Naive thymus-derived CD8-positive, alpha-beta T cell (primary cell): ENCODE measurements around the gene TTC13. TPM values are rescaled to one million over a fixed set of nuclear protein-coding genes. Genes with fewer than 3 reads are reported as not detected.

Source experiments
- ATAC-seq, 2 donors: fragments of 150-1000 bp; cut with Tn5 transposase in 1 of 2; sonication (Bioruptor Pico), chemical (Tn5 transposase) in 1 of 2; 1 replicate in 1 of 2; 2 replicates in 1 of 2; pipeline ENCODE4 v1.10.0; 2021; ENCODE audit warnings: mild to moderate bottlenecking in 2 of 2, moderate library complexity in 2 of 2
- POLR2A ChIA-PET: fragments of 350-600 bp; sonication (Branson Sonifier 250); formaldehyde crosslinking; loops from one replicate; lab custom pipeline; 2021; ENCODE audit warnings: antibody characterized with exemption; lab: Charles Lee
- DNase-seq, 10 donors: peaks; one replicate each; pipeline versions ENCODE4 v3.0.0 to v3.0.0-alpha.2; 2020 to 2022
- H3K27ac Mint-ChIP-seq, 10 donors: one replicate each; pipeline ENCODE4 v1.8.0; 2020 to 2022; ENCODE audit warnings: mild to moderate bottlenecking in 10 of 10, mixed read lengths in 10 of 10, moderate library complexity in 4 of 10, inconsistent platforms in 1 of 10
- H3K27me3 Mint-ChIP-seq, 5 donors: one replicate each; pipeline ENCODE4 v1.8.0; 2021 to 2022; ENCODE audit warnings: mixed read lengths in 5 of 5
- H3K36me3 Mint-ChIP-seq, 3 donors: one replicate each; pipeline ENCODE4 v1.8.0; 2020 to 2022; ENCODE audit warnings: mixed read lengths in 3 of 3, mild to moderate bottlenecking in 2 of 3, inconsistent platforms in 1 of 3
- H3K4me1 Mint-ChIP-seq, 4 donors: one replicate each; pipeline ENCODE4 v1.8.0; 2021 to 2022; ENCODE audit warnings: mixed read lengths in 4 of 4
- H3K4me3 Mint-ChIP-seq, 10 donors: one replicate each; pipeline ENCODE4 v1.8.0; 2020 to 2022; ENCODE audit warnings: mild to moderate bottlenecking in 10 of 10, mixed read lengths in 10 of 10, moderate library complexity in 6 of 10, inconsistent platforms in 1 of 10
- H3K9me3 Mint-ChIP-seq, 9 donors: one replicate each; pipeline ENCODE4 v1.8.0; 2020 to 2022; ENCODE audit warnings: mixed read lengths in 9 of 9, mild to moderate bottlenecking in 3 of 9, inconsistent platforms in 1 of 9, moderate library complexity in 1 of 9
- polyA plus RNA-seq, 3 donors: library from polyadenylated mRNA; unstranded; fragments of 300-500 nt; fragmentation: Illumina TruSeq; gene quantifications; one replicate each; pipeline ENCODE4 v1.2.3, GENCODE V29; 2021
- total RNA-seq, 8 experiments: library from RNA in 2 of 8; stranded (reverse) in 2 of 8; gene quantifications; one replicate each; pipeline ENCODE4 v1.2.3 and lab custom pipeline; 2021 to 2026

TTC13 gene
- total and polyA plus RNA-seq, 5 experiments from 2014 or later = 6.9 to 50.0 (median 10.4) TPM

GRCh38 chr1:230971771-230972170, 6.9 kb downstream of the TTC13 start:
- peaks cover 32 to 75% (median 68%) of the 10 kb centered on the region in 4 donors for H3K4me1 Mint-ChIP-seq
- DNase-seq (no peak), ATAC-seq (no peak)
- peaks cover 2 to 21% (median 4%) of the 10 kb centered on the region in 3 donors for H3K36me3 Mint-ChIP-seq
- POLR2A ChIA-PET = interaction anchor here (0.9 kb wide), 1 partner anchor 13 kb away, joined by 3 read pairs; no protein-coding TSS in a partner anchor
- no peaks in the 10 kb centered on the region for H3K27me3 Mint-ChIP-seq
- no peaks in the 10 kb centered on the region for H3K9me3 Mint-ChIP-seq
- peak overlapping the region in 3 of 10 donors; percentile 35 to 76 (median 62) for H3K4me3 Mint-ChIP-seq
- peak overlapping the region in 8 of 10 donors; percentile 28 to 95 (median 84) for H3K27ac Mint-ChIP-seq

GRCh38 chr1:230970432-230970831, 8.2 kb downstream of the TTC13 start:
- Mint-ChIP-seq H3K4me3 (peak overlapping the region in 1 of 10 donors; percentile 15), H3K27ac (peak overlapping the region in 7 of 10 donors; percentile 0 to 77 (median 72)), H3K36me3 (peaks cover 0 to 10% (median 4%) of the 10 kb centered on the region in 3 donors), H3K9me3 (no peaks in the 10 kb centered on the region), H3K4me1 (peaks cover 25 to 63% (median 57%) of the 10 kb centered on the region in 4 donors), H3K27me3 (no peaks in the 10 kb centered on the region)
- ATAC-seq (no peak), DNase-seq (no peak)
- POLR2A ChIA-PET = no interaction called here

GRCh38 chr1:230966358-230966873, 12.2 kb downstream of the TTC13 start:
- ATAC-seq = no peak
- H3K9me3 Mint-ChIP-seq = no peaks in the 10 kb centered on the region
- no peak for DNase-seq
- H3K36me3 Mint-ChIP-seq = peaks cover 0 to 10% (median 4%) of the 10 kb centered on the region in 3 donors
- H3K4me3 Mint-ChIP-seq = no peak overlapping the region
- H3K4me1 Mint-ChIP-seq = peaks cover 19 to 60% (median 53%) of the 10 kb centered on the region in 4 donors
- H3K27me3 Mint-ChIP-seq = no peaks in the 10 kb centered on the region
- POLR2A ChIA-PET = no interaction called here
- H3K27ac Mint-ChIP-seq = peak overlapping the region in 1 of 10 donors; percentile 23

- Mint-ChIP-seq H3K27ac (no peak overlapping the region), H3K27me3 (no peaks in the 10 kb centered on the region), H3K9me3 (no peaks in the 10 kb centered on the region), H3K36me3 (peaks cover 1 to 16% (median 6%) of the 10 kb centered on the region in 3 donors), H3K4me1 (peaks cover 19 to 62% (median 56%) of the 10 kb centered on the region in 4 donors), H3K4me3 (no peak overlapping the region)
- DNase-seq (no peak), ATAC-seq (no peak)
- POLR2A ChIA-PET = interaction anchor here (0.6 kb wide), 1 partner anchor 13 kb away, joined by 3 read pairs; the partner anchor contains the start of genes ARV1 and TTC13
Observed at GRCh38 chr1:230965535-230965934, 13.1 kb downstream of the TTC13 start.

GRCh38 chr1:230964896-230965295, 13.8 kb downstream of the TTC13 start:
- H3K27ac Mint-ChIP-seq = peak overlapping the region in 1 of 10 donors; percentile 45
- H3K36me3 Mint-ChIP-seq = peaks cover 7 to 18% (median 9%) of the 10 kb centered on the region in 3 donors
- ATAC-seq (no peak), DNase-seq (no peak)
- peaks cover 17 to 58% (median 52%) of the 10 kb centered on the region in 4 donors for H3K4me1 Mint-ChIP-seq
- H3K4me3 Mint-ChIP-seq = no peak overlapping the region
- POLR2A ChIA-PET = no interaction called here
- H3K27me3 Mint-ChIP-seq = no peaks in the 10 kb centered on the region
- no peaks in the 10 kb centered on the region for H3K9me3 Mint-ChIP-seq

GRCh38 chr1:230958370-230958769, 20.3 kb downstream of the TTC13 start:
- DNase-seq = no peak
- Mint-ChIP-seq H3K36me3 (peaks cover 5 to 69% (median 28%) of the 10 kb centered on the region in 3 donors), H3K27ac (no peak overlapping the region), H3K27me3 (no peaks in the 10 kb centered on the region), H3K4me1 (peaks cover 3 to 39% (median 27%) of the 10 kb centered on the region in 4 donors), H3K9me3 (no peaks in the 10 kb centered on the region), H3K4me3 (peak overlapping the region in 1 of 10 donors; percentile 24)
- POLR2A ChIA-PET = interaction anchor here (0.7 to 1.1 kb wide), 2 partner anchors 14 to 340 kb away, joined by 3 to 4 read pairs; no protein-coding TSS in a partner anchor
- ATAC-seq = no peak

- Mint-ChIP-seq H3K27me3 (no peaks in the 10 kb centered on the region), H3K4me1 (peaks cover 3 to 36% (median 21%) of the 10 kb centered on the region in 4 donors), H3K9me3 (no peaks in the 10 kb centered on the region), H3K4me3 (no peak overlapping the region), H3K27ac (peak overlapping the region in 2 of 10 donors; percentile 11 to 18), H3K36me3 (peaks cover 5 to 74% (median 28%) of the 10 kb centered on the region in 3 donors)
- ATAC-seq = no peak
- POLR2A ChIA-PET = no interaction called here
- no peak for DNase-seq
Observed at GRCh38 chr1:230957580-230957989, 21.1 kb downstream of the TTC13 start.

- H3K4me3 Mint-ChIP-seq = no peak overlapping the region
- DNase-seq (no peak), ATAC-seq (no peak)
- H3K36me3 Mint-ChIP-seq = peaks cover 10 to 80% (median 13%) of the 10 kb centered on the region in 3 donors
- peaks cover 4 to 17% (median 7%) of the 10 kb centered on the region in 4 donors for H3K4me1 Mint-ChIP-seq
- POLR2A ChIA-PET = interaction anchor here (1.6 kb wide), 1 partner anchor 28 kb away, joined by 4 read pairs; no protein-coding TSS in a partner anchor
- H3K27ac Mint-ChIP-seq = no peak overlapping the region
- H3K9me3 Mint-ChIP-seq = no peaks in the 10 kb centered on the region
- no peaks in the 10 kb centered on the region for H3K27me3 Mint-ChIP-seq
Observed at GRCh38 chr1:230950404-230950803, 28.3 kb downstream of the TTC13 start.

GRCh38 chr1:230948903-230949302, 29.8 kb downstream of the TTC13 start:
- peak overlapping the region in 1 of 10 donors; percentile 4 for H3K27ac Mint-ChIP-seq
- peaks cover 4 to 17% (median 7%) of the 10 kb centered on the region in 4 donors for H3K4me1 Mint-ChIP-seq
- DNase-seq = no peak
- no peaks in the 10 kb centered on the region for H3K27me3 Mint-ChIP-seq
- H3K36me3 Mint-ChIP-seq = peaks cover 10 to 78% (median 17%) of the 10 kb centered on the region in 3 donors
- H3K9me3 Mint-ChIP-seq = no peaks in the 10 kb centered on the region
- POLR2A ChIA-PET = no interaction called here
- H3K4me3 Mint-ChIP-seq = no peak overlapping the region
- no peak for ATAC-seq

GRCh38 chr1:230948301-230948700, 30.4 kb downstream of the TTC13 start:
- peaks cover 10 to 74% (median 18%) of the 10 kb centered on the region in 3 donors for H3K36me3 Mint-ChIP-seq
- no peak overlapping the region for H3K4me3 Mint-ChIP-seq
- H3K9me3 Mint-ChIP-seq = no peaks in the 10 kb centered on the region
- POLR2A ChIA-PET = no interaction called here
- DNase-seq (no peak), ATAC-seq (no peak)
- peak overlapping the region in 2 of 10 donors; percentile 27 to 44 for H3K27ac Mint-ChIP-seq
- no peaks in the 10 kb centered on the region for H3K27me3 Mint-ChIP-seq
- peaks cover 4 to 17% (median 7%) of the 10 kb centered on the region in 4 donors for H3K4me1 Mint-ChIP-seq

GRCh38 chr1:230943048-230943593, 35.5 kb downstream of the TTC13 start:
- H3K4me1 Mint-ChIP-seq = peaks cover 6 to 8% (median 7%) of the 10 kb centered on the region in 4 donors
- H3K27ac Mint-ChIP-seq = no peak overlapping the region
- POLR2A ChIA-PET = no interaction called here

GRCh38 chr1:230940848-230941247, 37.8 kb downstream of the TTC13 start:
- Mint-ChIP-seq H3K36me3 (peaks cover 0 to 68% (median 18%) of the 10 kb centered on the region in 3 donors), H3K4me1 (peaks cover 0 to 7% (median 6%) of the 10 kb centered on the region in 4 donors), H3K27me3 (no peaks in the 10 kb centered on the region), H3K9me3 (no peaks in the 10 kb centered on the region), H3K4me3 (no peak overlapping the region), H3K27ac (peak overlapping the region in 1 of 10 donors; percentile 6)
- POLR2A ChIA-PET = no interaction called here
- no peak for ATAC-seq
- DNase-seq = no peak

More at GRCh38 chr1:230943048-230943593, 35.5 kb downstream of the TTC13 start:
- H3K36me3 Mint-ChIP-seq = peaks cover 5 to 70% (median 18%) of the 10 kb centered on the region in 3 donors
- ATAC-seq (no peak), DNase-seq (no peak)
- no peaks in the 10 kb centered on the region for H3K27me3 Mint-ChIP-seq
- H3K4me3 Mint-ChIP-seq = no peak overlapping the region
- no peaks in the 10 kb centered on the region for H3K9me3 Mint-ChIP-seq
